Esophagus muscularis mucosa (tissue), 4 donors: ENCODE measurements around the gene PXDN.

Source experiments
- EP300 ChIP-seq: sonication (generic); formaldehyde crosslinking; IDR thresholded peaks from one replicate; pipeline ENCODE4 v1.6.1; 2017; ENCODE audit warnings: antibody characterized with exemption
- POLR2A ChIP-seq: fragments of 450-650 bp; IDR thresholded peaks from one replicate; pipeline ENCODE4 v1.6.1; 2017; ENCODE audit warnings: antibody characterized with exemption, moderate library complexity, mild to moderate bottlenecking, low read depth
- POLR2AphosphoS5 ChIP-seq, 2 donors: sonication (generic); formaldehyde crosslinking; IDR thresholded peaks; one replicate each; pipeline ENCODE4 v1.6.1; 2017; ENCODE audit warnings: antibody characterized with exemption in 2 of 2
- TF ChIP-seq, protein P1 (sequence below), 3 experiments: fragments of 200-600 bp in 2 of 3; fragments of 450-650 bp in 1 of 3; sonication (generic) in 2 of 3; IDR thresholded peaks; one replicate each; pipeline ENCODE4 v1.5.1; 2017 to 2019; ENCODE audit warnings: antibody characterized with exemption in 3 of 3, mild to moderate bottlenecking in 2 of 3, moderate library complexity in 1 of 3

DNA sequence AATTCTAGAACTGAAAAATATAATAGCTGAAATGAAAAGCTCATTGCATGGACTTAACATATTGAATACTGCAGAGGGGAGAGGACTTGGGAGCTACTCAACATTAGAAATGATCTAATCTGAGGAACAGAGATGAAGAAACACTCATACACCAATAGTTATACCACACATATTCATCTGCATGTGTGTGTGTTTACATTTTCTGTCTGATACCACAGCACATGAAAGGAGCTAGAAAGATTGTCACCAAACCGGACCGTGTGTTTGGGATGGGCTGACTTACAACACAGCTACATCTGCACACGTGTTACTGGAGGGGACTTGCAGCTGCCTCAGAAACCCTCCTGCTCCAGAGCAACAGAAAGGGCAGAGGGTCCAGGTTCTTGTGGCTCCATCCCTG lies 47.8 kb downstream of the PXDN start:
- TF ChIP-seq POLR2A (no peak), POLR2AphosphoS5 (IDR thresholded peaks at IDR 0.05) (no peak), EP300 (no peak)
- TF ChIP-seq, protein P1, sequence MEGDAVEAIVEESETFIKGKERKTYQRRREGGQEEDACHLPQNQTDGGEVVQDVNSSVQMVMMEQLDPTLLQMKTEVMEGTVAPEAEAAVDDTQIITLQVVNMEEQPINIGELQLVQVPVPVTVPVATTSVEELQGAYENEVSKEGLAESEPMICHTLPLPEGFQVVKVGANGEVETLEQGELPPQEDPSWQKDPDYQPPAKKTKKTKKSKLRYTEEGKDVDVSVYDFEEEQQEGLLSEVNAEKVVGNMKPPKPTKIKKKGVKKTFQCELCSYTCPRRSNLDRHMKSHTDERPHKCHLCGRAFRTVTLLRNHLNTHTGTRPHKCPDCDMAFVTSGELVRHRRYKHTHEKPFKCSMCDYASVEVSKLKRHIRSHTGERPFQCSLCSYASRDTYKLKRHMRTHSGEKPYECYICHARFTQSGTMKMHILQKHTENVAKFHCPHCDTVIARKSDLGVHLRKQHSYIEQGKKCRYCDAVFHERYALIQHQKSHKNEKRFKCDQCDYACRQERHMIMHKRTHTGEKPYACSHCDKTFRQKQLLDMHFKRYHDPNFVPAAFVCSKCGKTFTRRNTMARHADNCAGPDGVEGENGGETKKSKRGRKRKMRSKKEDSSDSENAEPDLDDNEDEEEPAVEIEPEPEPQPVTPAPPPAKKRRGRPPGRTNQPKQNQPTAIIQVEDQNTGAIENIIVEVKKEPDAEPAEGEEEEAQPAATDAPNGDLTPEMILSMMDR (IDR thresholded peaks at IDR 0.05): no peak
